Kidney (tissue), 14 donors: Measurements from ENCODE around the gene IQSEC1. TPM values are rescaled to one million over a fixed set of nuclear protein-coding genes. Genes with fewer than 3 reads are reported as not detected.

Source experiments
- DNase-seq, 5 donors: peaks; one replicate each; pipeline ENCODE4 v3.0.0-alpha.2; 2013 to 2020
- FAIRE-seq: peaks from 2 replicates; lab custom pipeline; 2012; peaks lifted over from hg19 to GRCh38; lab: Jason Lieb, UNC
- H3K27ac ChIP-seq, 2 donors: one replicate each; pipeline ENCODE4 v1.7.0; 2013; ENCODE audit warnings: low read depth in 2 of 2, low read length in 2 of 2, inconsistent platforms in 1 of 2
- H3K27me3 ChIP-seq: one replicate; pipeline ENCODE4 v1.7.1; 2013; ENCODE audit warnings: low read length, inconsistent platforms; ENCODE audit not compliant: control insufficient read depth, insufficient read depth
- H3K36me3 ChIP-seq, 3 donors: one replicate each; pipeline versions ENCODE4 v1.7.0 to v1.7.1; 2013; ENCODE audit warnings: low read length in 3 of 3, control low read depth in 1 of 3, inconsistent platforms in 1 of 3; ENCODE audit not compliant: insufficient read depth in 3 of 3, control insufficient read depth in 2 of 3
- H3K4me1 ChIP-seq, 3 donors: one replicate each; pipeline versions ENCODE4 v1.7.0 to v1.7.1; 2013; ENCODE audit warnings: low read length in 3 of 3, inconsistent platforms in 1 of 3, low read depth in 1 of 3; ENCODE audit not compliant: control insufficient read depth in 2 of 3, insufficient read depth in 2 of 3
- H3K4me3 ChIP-seq, 3 donors: one replicate each; pipeline versions ENCODE4 v1.7.0 to v1.8.1; 2013; ENCODE audit warnings: low read length in 3 of 3, control low read depth in 1 of 3, inconsistent platforms in 1 of 3
- H3K9ac ChIP-seq, 3 donors: one replicate each; pipeline versions ENCODE4 v1.7.0 to v1.7.1; 2013; ENCODE audit warnings: low read length in 3 of 3, control low read depth in 1 of 3, inconsistent platforms in 1 of 3
- H3K9me3 ChIP-seq, 3 donors: one replicate each; pipeline versions ENCODE4 v1.7.0 to v1.7.1; 2013; ENCODE audit warnings: low read length in 3 of 3, control low read depth in 1 of 3, inconsistent platforms in 1 of 3; ENCODE audit not compliant: control insufficient read depth in 2 of 3, insufficient read depth in 1 of 3
- CTCF ChIP-seq: IDR thresholded peaks from 3 replicates; pipeline ENCODE4 v1.5.1; 2012; ENCODE audit warnings: mild to moderate bottlenecking, moderate library complexity, borderline replicate concordance; ENCODE audit not compliant: insufficient read depth; ENCODE audit errors: extremely low read depth
- intact Hi-C: fragments of 100-400 bp; cut with DNase I; formaldehyde crosslinking; loops from one replicate; pipeline ENCODE4 v1.11.1; 2022
- polyA plus RNA-seq: library from polyadenylated mRNA; stranded (reverse); fragments of 350-450 nt; fragmentation: Illumina TruSeq; extraction: RNeasy Lipid Tissue Mini Kit (QIAGEN cat#74804); gene quantifications from one replicate; pipeline ENCODE4 v1.2.3, GENCODE V29; 2014; ENCODE audit warnings: low read depth, low replicate concordance; ENCODE audit not compliant: insufficient read depth
- total RNA-seq: library from RNA; stranded (reverse); fragmentation: NEBNext Ultra II Directional; extraction: Animal tissue kit (Norgen Biotek cat#: 25700); gene quantifications from one replicate; pipeline ENCODE4 v1.2.1, GENCODE V29; 2021
- donor health status: control.
- donor health status: control.
- donor health status: control.
- donor health status: control.
- donor health status: control.
- donor health status: DM: yes; HTN: yes; CAD: no.
- donor health status: Normal renal cell carcinoma (clear cell type).

Gene IQSEC1
- total and polyA plus RNA-seq, 2 donors from 2014 or later = 15.1 to 45.7 TPM

- intact Hi-C loops = no loop called here
- DNase-seq = no peak
- no peak for FAIRE-seq
- TF ChIP-seq CTCF = no peak
- Histone ChIP-seq H3K9ac (no peak overlapping the region), H3K4me1 (no peaks in the 10 kb centered on the region), H3K27me3 (no peaks in the 10 kb centered on the region), H3K9me3 (no peaks in the 10 kb centered on the region), H3K36me3 (no peaks in the 10 kb centered on the region), H3K4me3 (no peak overlapping the region), H3K27ac (no peak overlapping the region)
Observed at GRCh38 chr3:13053420-13053819, 19.8 kb downstream of the IQSEC1 start.

- Histone ChIP-seq H3K36me3 (no peaks in the 10 kb centered on the region), H3K9me3 (no peaks in the 10 kb centered on the region), H3K27me3 (no peaks in the 10 kb centered on the region), H3K4me3 (no peak overlapping the region), H3K9ac (no peak overlapping the region), H3K4me1 (no peaks in the 10 kb centered on the region), H3K27ac (no peak overlapping the region)
- DNase-seq (no peak), FAIRE-seq (no peak)
- intact Hi-C loops = no loop called here
- TF ChIP-seq CTCF = no peak
Observed at GRCh38 chr3:13052191-13052820, 20.9 kb downstream of the IQSEC1 start.

GRCh38 chr3:13051581-13051980 is 21.6 kb downstream of the IQSEC1 start:
- FAIRE-seq = no peak
- no peak for DNase-seq

More at GRCh38 chr3:13051581-13051980, 21.6 kb downstream of the IQSEC1 start:
- H3K27me3 ChIP-seq = no peaks in the 10 kb centered on the region
- no peaks in the 10 kb centered on the region for H3K36me3 ChIP-seq
- intact Hi-C loops = no loop called here
- H3K4me3 ChIP-seq = no peak overlapping the region
- no peak for TF ChIP-seq CTCF
- no peak overlapping the region for H3K9ac ChIP-seq
- H3K4me1 ChIP-seq = no peaks in the 10 kb centered on the region
- H3K27ac ChIP-seq = no peak overlapping the region
- H3K9me3 ChIP-seq = no peaks in the 10 kb centered on the region
